GM12872 (cell line): ENCODE data around the gene CCDC185.

Experiments
- TF ChIP-seq, protein P1 (sequence below): IDR thresholded peaks from 3 replicates; pipeline ENCODE4 v1.5.1; 2011; ENCODE audit warnings: low read depth, mild to moderate bottlenecking, low read length, moderate library complexity; ENCODE audit not compliant: insufficient read depth

Gene CCDC185

DNA sequence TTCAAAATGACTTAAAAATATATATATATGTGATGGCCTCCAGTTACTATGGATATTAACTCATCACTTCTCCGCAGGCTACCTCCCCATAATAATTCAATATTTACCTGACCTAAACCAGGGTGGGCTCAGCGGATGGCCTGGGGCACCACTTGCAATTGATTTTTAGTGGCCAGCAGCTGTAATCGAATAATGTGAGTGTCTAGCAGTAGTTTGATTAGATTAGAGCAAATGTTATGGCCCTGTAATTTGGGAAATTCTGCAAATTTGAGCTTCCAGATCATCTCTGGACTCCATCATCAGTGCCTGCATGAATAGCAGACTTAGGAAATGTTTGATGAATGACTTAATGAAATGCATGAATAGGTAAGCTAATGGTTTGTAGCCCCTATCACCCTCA, 44.0 kb upstream of the CCDC185 start:
- TF ChIP-seq, protein P1, sequence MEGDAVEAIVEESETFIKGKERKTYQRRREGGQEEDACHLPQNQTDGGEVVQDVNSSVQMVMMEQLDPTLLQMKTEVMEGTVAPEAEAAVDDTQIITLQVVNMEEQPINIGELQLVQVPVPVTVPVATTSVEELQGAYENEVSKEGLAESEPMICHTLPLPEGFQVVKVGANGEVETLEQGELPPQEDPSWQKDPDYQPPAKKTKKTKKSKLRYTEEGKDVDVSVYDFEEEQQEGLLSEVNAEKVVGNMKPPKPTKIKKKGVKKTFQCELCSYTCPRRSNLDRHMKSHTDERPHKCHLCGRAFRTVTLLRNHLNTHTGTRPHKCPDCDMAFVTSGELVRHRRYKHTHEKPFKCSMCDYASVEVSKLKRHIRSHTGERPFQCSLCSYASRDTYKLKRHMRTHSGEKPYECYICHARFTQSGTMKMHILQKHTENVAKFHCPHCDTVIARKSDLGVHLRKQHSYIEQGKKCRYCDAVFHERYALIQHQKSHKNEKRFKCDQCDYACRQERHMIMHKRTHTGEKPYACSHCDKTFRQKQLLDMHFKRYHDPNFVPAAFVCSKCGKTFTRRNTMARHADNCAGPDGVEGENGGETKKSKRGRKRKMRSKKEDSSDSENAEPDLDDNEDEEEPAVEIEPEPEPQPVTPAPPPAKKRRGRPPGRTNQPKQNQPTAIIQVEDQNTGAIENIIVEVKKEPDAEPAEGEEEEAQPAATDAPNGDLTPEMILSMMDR = no peak

DNA sequence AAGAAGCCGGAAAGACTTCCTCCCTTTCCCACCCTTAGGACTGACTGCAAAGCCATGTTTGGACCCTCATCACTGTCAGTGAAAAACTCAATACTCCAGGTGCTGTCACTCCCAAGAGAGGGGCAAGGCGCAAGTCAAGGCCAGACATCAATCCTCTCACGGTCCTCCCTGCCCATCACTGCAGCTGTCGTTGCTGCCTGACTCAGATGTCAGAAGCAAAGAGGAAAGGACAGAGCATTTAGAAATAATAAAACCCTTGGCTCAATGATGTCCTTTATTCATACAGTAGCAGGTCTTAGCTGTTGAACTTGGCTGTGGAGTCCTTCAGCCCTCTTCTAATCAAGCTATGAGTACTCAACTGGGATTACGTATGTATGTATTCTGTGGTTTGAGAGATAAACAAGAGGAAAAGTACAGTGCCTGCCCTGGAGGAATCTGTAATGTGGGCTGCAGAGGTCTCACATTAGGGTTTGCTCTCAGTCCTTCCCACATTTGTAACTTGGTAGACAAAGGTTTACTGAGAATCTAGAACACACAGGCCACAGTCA, 42.8 kb upstream of the CCDC185 start:
- TF ChIP-seq, protein P1 = no peak

DNA sequence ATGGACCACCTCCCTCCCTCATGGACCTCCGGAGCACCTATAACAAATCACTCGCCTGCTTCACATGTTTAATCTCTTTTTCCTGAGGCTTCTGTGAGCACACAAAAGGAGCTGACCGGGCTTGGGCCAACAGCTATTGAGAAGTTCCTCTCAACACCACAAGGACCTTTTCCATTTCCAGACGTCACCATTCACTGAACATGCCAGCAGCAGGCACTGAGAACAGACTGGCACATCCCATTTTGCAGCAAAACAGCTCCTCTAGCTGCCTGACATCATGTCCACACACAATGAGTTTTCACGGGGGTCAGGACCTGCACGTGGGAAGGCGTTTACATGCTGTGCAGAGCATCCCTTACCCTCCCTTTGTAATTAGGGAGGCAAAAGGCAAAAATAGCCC, 40.3 kb upstream of the CCDC185 start:
- TF ChIP-seq, protein P1 = no peak

DNA sequence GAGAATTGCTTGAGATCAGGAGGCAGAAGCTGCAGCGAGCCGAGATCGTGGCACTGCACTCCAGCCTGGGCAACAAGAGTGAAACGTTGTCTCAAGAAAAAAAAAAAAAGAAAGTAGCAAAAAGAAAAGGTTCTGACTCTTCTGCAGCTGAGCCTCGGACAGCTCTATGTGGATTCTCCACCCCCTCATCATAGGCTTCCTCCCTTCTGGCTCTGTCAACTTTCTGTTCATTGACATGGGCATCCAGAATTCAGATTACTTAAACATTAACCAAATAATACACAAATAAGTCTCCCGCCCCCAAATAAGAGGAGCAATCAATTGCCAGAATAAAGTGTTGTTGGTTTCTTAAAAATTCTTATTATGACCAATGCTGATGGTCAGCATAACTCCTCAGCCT, 39.3 kb upstream of the CCDC185 start:
- TF ChIP-seq, protein P1 = no peak

DNA sequence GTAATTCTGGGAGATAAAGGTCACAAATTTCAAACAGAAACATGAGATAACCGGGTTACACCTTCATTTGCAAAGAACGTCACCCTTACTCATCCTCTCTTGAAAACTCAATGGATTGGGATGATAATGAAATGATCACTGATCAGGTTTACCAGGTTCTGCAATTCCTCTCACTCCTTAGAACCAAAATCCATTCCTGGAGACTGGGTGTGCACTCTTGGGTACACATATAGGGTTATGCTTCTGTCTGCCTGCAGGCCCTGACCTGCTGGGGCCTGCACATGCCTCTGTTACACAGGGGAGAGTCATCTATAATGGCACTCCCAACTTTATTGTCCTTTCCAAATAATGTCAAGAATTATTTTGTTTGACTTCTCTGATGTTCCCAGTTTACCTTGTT, 37.5 kb upstream of the CCDC185 start:
- TF ChIP-seq, protein P1 = no peak

DNA sequence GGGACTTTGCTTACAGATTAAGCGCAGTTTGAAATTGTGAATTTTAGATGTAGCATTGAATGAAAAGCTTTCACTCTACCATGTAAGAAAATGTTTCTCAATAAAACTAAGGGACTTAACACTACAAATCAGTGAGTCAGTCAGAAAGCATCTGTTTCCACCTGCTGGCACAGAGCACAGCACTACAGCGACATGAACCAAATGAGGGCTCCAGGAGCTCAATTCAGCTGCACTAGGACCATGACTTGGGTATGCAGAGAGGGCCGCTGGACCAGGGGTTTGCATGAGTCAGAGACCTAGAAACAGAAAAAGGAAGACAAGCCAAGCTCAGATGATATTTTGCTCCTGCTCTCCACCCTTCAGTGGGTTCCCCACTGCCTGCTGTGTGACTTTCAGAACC, 34.4 kb upstream of the CCDC185 start:
- TF ChIP-seq, protein P1 = no peak

DNA sequence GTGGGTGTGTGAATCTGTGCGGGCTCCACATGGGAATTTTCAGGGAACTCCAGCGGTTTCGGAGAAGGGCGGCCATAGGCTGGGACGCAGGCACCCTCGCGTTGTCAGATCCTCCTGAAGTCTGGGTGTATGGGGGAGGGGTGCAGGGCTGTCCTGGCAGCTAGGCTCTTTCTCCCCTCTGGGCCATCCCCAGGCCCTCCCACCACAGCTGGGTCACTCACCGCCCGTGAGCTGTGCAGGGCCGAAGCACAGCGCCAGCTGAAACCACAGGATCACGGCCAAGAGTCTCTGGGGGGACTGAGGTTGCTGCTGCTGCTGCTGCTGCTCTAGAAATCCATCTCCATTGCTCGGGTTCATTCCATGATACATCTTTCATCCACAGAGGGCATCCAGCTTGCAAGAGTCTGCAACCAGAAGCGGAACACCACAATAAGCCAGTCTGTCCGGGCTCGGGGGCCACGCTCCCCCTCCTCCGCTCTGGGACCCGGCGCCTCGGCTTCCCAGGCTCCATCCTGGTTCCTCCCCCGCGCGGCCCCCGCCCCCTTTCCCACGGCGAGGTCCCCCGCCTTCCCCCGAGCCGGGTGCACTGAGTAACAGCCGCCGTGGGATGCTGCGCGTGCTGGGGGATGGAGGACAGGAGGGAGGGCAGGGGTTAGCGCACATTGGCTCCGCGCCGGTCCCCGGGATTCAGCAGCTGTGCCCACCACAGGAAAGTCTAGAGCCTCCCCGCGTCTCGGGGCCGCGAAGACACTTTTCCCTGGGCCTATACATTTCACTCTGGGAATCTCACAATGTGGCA, 30.0 kb upstream of the CCDC185 start:
- TF ChIP-seq, protein P1 = no peak
